Neural progenitor cell (in vitro differentiated cells): ENCODE results near the gene OR52L1. TPM values are rescaled to one million over a fixed set of nuclear protein-coding genes. Genes with fewer than 3 reads are reported as not detected.

Experiments
- DNase-seq: peaks from one replicate; pipeline ENCODE4 v3.0.0-alpha.2; 2016; ENCODE audit warnings: low spot score
- H2AFZ ChIP-seq: fragments of 200-600 bp; sonication (generic); replicated peaks from 2 replicates; pipeline ENCODE4 v1.6.1; 2016; ENCODE audit warnings: antibody characterized with exemption
- H3F3A ChIP-seq: fragments of 200-600 bp; sonication (generic); 2 replicates; pipeline ENCODE4 v1.6.1; 2016; ENCODE audit warnings: antibody characterized with exemption, low read depth
- H3K27ac ChIP-seq: fragments of 200-600 bp; sonication (generic); 2 replicates; pipeline ENCODE4 v1.5.1; 2016; ENCODE audit warnings: mild to moderate bottlenecking
- H3K27me3 ChIP-seq: fragments of 200-600 bp; sonication (generic); 2 replicates; pipeline ENCODE4 v1.6.1; 2016; ENCODE audit warnings: mild to moderate bottlenecking, moderate library complexity
- H3K36me3 ChIP-seq: fragments of 200-600 bp; sonication (generic); 2 replicates; pipeline ENCODE4 v1.5.1; 2016
- H3K4me1 ChIP-seq: fragments of 200-600 bp; sonication (generic); 2 replicates; pipeline ENCODE4 v1.6.1; 2016; ENCODE audit warnings: mixed run types
- H3K4me2 ChIP-seq: fragments of 200-600 bp; sonication (generic); 2 replicates; pipeline ENCODE4 v1.6.1; 2016
- H3K4me3 ChIP-seq: fragments of 200-600 bp; sonication (generic); 2 replicates; pipeline ENCODE4 v1.5.1; 2016
- H3K79me2 ChIP-seq: fragments of 200-600 bp; sonication (generic); 2 replicates; pipeline ENCODE4 v1.6.1; 2016; ENCODE audit warnings: low read depth
- H3K9ac ChIP-seq: fragments of 200-600 bp; sonication (generic); 2 replicates; pipeline ENCODE4 v1.6.1; 2016
- H3K9me3 ChIP-seq: fragments of 200-600 bp; sonication (generic); 2 replicates; pipeline ENCODE4 v1.5.1; 2016; ENCODE audit warnings: low read depth
- H4K20me1 ChIP-seq: fragments of 200-600 bp; sonication (generic); 2 replicates; pipeline ENCODE4 v1.6.1; 2016; ENCODE audit warnings: low read depth
- H3K27ac Mint-ChIP-seq: 3 replicates; pipeline ENCODE4 v1.8.0; 2021; ENCODE audit warnings: mixed read lengths
- H3K27me3 Mint-ChIP-seq: 2 replicates; pipeline ENCODE4 v1.8.0; 2022; ENCODE audit warnings: low read depth, mild to moderate bottlenecking, inconsistent platforms, moderate library complexity, mixed read lengths; ENCODE audit not compliant: insufficient read depth
- H3K36me3 Mint-ChIP-seq: 3 replicates; pipeline ENCODE4 v1.8.0; 2021; ENCODE audit warnings: mixed read lengths
- H3K4me1 Mint-ChIP-seq: 3 replicates; pipeline ENCODE4 v1.8.0; 2021; ENCODE audit warnings: mixed read lengths
- H3K4me3 Mint-ChIP-seq: 3 replicates; pipeline ENCODE4 v1.8.0; 2021; ENCODE audit warnings: mild to moderate bottlenecking, moderate library complexity, mixed read lengths
- H3K9me3 Mint-ChIP-seq: 3 replicates; pipeline ENCODE4 v1.8.0; 2020; ENCODE audit warnings: mixed read lengths
- CTCF ChIP-seq: fragments of 200-600 bp; sonication (generic); IDR thresholded peaks from 2 replicates; pipeline ENCODE4 v1.5.1; 2017; ENCODE audit warnings: antibody characterized with exemption, mild to moderate bottlenecking
- EZH2 ChIP-seq: fragments of 200-600 bp; sonication (generic); IDR thresholded peaks from 2 replicates; pipeline ENCODE4 v1.6.1; 2017; ENCODE audit warnings: antibody characterized with exemption, mild to moderate bottlenecking, moderate library complexity
- EZH2phosphoT487 ChIP-seq: fragments of 200-600 bp; sonication (generic); IDR thresholded peaks from 2 replicates; pipeline ENCODE4 v1.6.1; 2017; ENCODE audit warnings: antibody characterized with exemption
- total RNA-seq: library from RNA; depleted of rRNA; stranded (reverse); fragments of >200 nt; gene quantifications from 2 replicates; pipeline ENCODE4 v1.2.3, GENCODE V29; 2015; ENCODE audit warnings: low replicate concordance

Gene OR52L1
- total RNA-seq, 1 donor from 2014 or later: not detected

GRCh38 chr11:6002202-6002699, 15.5 kb upstream of the OR52L1 start:
- H3K4me3 ChIP-seq: no peak overlapping the region
- no peak overlapping the region for H3K27ac Mint-ChIP-seq

GRCh38 chr11:5994791-5995190, 8.0 kb upstream of the OR52L1 start:
- H3K9me3 Mint-ChIP-seq: no peaks in the 10 kb centered on the region
- H3K4me3 Mint-ChIP-seq: no peak overlapping the region
- Histone ChIP-seq H3K4me1 (no peaks in the 10 kb centered on the region), H3K27ac (no peak overlapping the region), H3F3A (no peaks in the 10 kb centered on the region), H3K4me3 (no peak overlapping the region), H4K20me1 (no peaks in the 10 kb centered on the region), H3K9me3 (no peaks in the 10 kb centered on the region), H3K36me3 (no peaks in the 10 kb centered on the region), H3K9ac (no peak overlapping the region), H3K27me3 (no peaks in the 10 kb centered on the region), H3K79me2 (no peaks in the 10 kb centered on the region), H3K4me2 (no peak overlapping the region), H2AFZ (no peak overlapping the region)
- no peak for TF ChIP-seq CTCF
- TF ChIP-seq EZH2phosphoT487: no peak
- H3K27me3 Mint-ChIP-seq: no peaks in the 10 kb centered on the region
- no peak for DNase-seq
- no peaks in the 10 kb centered on the region for H3K36me3 Mint-ChIP-seq
- H3K4me1 Mint-ChIP-seq: no peaks in the 10 kb centered on the region
- H3K27ac Mint-ChIP-seq: no peak overlapping the region

More at GRCh38 chr11:6002202-6002699, 15.5 kb upstream of the OR52L1 start:
- Histone ChIP-seq H3K27ac (no peak overlapping the region), H2AFZ (no peak overlapping the region), H4K20me1 (no peaks in the 10 kb centered on the region), H3K36me3 (no peaks in the 10 kb centered on the region), H3K4me2 (no peak overlapping the region), H3K27me3 (no peaks in the 10 kb centered on the region), H3K9me3 (no peaks in the 10 kb centered on the region), H3K79me2 (no peaks in the 10 kb centered on the region), H3K4me1 (no peaks in the 10 kb centered on the region), H3F3A (no peaks in the 10 kb centered on the region), H3K9ac (no peak overlapping the region)
- no peaks in the 10 kb centered on the region for H3K27me3 Mint-ChIP-seq
- TF ChIP-seq CTCF: no peak
- TF ChIP-seq EZH2phosphoT487: no peak
- TF ChIP-seq EZH2: no peak
- no peaks in the 10 kb centered on the region for H3K4me1 Mint-ChIP-seq
- H3K9me3 Mint-ChIP-seq: no peaks in the 10 kb centered on the region
- no peak overlapping the region for H3K4me3 Mint-ChIP-seq
- no peaks in the 10 kb centered on the region for H3K36me3 Mint-ChIP-seq
- DNase-seq: no peak

GRCh38 chr11:5992604-5993251, 5.9 kb upstream of the OR52L1 start:
- H3K36me3 Mint-ChIP-seq: no peaks in the 10 kb centered on the region

More at GRCh38 chr11:5992604-5993251, 5.9 kb upstream of the OR52L1 start:
- Histone ChIP-seq H3K4me1 (no peaks in the 10 kb centered on the region), H3K4me2 (no peak overlapping the region), H2AFZ (no peak overlapping the region), H3K27ac (no peak overlapping the region), H3F3A (no peaks in the 10 kb centered on the region), H4K20me1 (no peaks in the 10 kb centered on the region), H3K36me3 (no peaks in the 10 kb centered on the region), H3K79me2 (no peaks in the 10 kb centered on the region), H3K9me3 (no peaks in the 10 kb centered on the region), H3K9ac (no peak overlapping the region), H3K27me3 (no peaks in the 10 kb centered on the region), H3K4me3 (no peak overlapping the region)
- H3K27ac Mint-ChIP-seq: no peak overlapping the region
- H3K27me3 Mint-ChIP-seq: no peaks in the 10 kb centered on the region
- peak; percentile 44 for DNase-seq
- H3K4me1 Mint-ChIP-seq: no peaks in the 10 kb centered on the region
- no peak overlapping the region for H3K4me3 Mint-ChIP-seq
- TF ChIP-seq EZH2phosphoT487: no peak
- peak; percentile 75 for TF ChIP-seq CTCF
- no peaks in the 10 kb centered on the region for H3K9me3 Mint-ChIP-seq
